MM.1S (cell line): ENCODE measurements around the gene GART.
A peak's percentile ranks its signal among the peaks of the same experiment; 100 is the strongest.

ENCODE experiments used
- DNase-seq: peaks from one replicate; pipeline ENCODE4 v3.0.0-alpha.2; 2015
- H2AFZ ChIP-seq: fragments of 300-600 bp; sonication (generic); 2 replicates; pipeline ENCODE4 v1.6.0; 2016; ENCODE audit warnings: antibody characterized with exemption, low read length
- H3F3A ChIP-seq: fragments of 300-600 bp; sonication (generic); 2 replicates; pipeline ENCODE4 v1.6.1; 2016; ENCODE audit warnings: mild to moderate bottlenecking, antibody characterized with exemption, low read length, moderate library complexity, mixed read lengths; ENCODE audit not compliant: insufficient read depth
- H3K27ac ChIP-seq: fragments of 300-600 bp; sonication (generic); 2 replicates; pipeline ENCODE4 v1.5.1; 2016; ENCODE audit warnings: mild to moderate bottlenecking, low read length
- H3K27me3 ChIP-seq: fragments of 300-600 bp; sonication (generic); replicated peaks from 2 replicates; pipeline ENCODE4 v1.6.0; 2016; ENCODE audit warnings: low read length; ENCODE audit not compliant: insufficient read depth
- H3K36me3 ChIP-seq: fragments of 300-600 bp; sonication (generic); replicated peaks from 2 replicates; pipeline ENCODE4 v1.6.1; 2016; ENCODE audit warnings: mild to moderate bottlenecking, low read length, mixed read lengths; ENCODE audit not compliant: insufficient read depth
- H3K4me1 ChIP-seq: fragments of 300-600 bp; sonication (generic); 2 replicates; pipeline ENCODE4 v1.6.1; 2016; ENCODE audit warnings: low read length, mixed read lengths
- H3K4me2 ChIP-seq: fragments of 300-600 bp; sonication (generic); 2 replicates; pipeline ENCODE4 v1.6.0; 2016; ENCODE audit warnings: low read depth, low read length
- H3K4me3 ChIP-seq: fragments of 300-600 bp; sonication (generic); 2 replicates; pipeline ENCODE4 v1.5.1; 2016; ENCODE audit warnings: low read length, mixed read lengths
- H3K79me2 ChIP-seq: fragments of 300-600 bp; sonication (generic); 2 replicates; pipeline ENCODE4 v1.6.1; 2016; ENCODE audit warnings: mixed run types, low read length, mixed read lengths
- H3K9ac ChIP-seq: fragments of 300-600 bp; sonication (generic); 2 replicates; pipeline ENCODE4 v1.6.1; 2016; ENCODE audit warnings: low read length, mixed read lengths
- H3K9me2 ChIP-seq: fragments of 300-600 bp; sonication (generic); replicated peaks from 2 replicates; pipeline ENCODE4 v1.6.1; 2016; ENCODE audit warnings: mild to moderate bottlenecking, low read length, mixed read lengths; ENCODE audit not compliant: insufficient read depth
- H3K9me3 ChIP-seq: fragments of 300-600 bp; sonication (generic); replicated peaks from 2 replicates; pipeline ENCODE4 v1.6.1; 2016; ENCODE audit warnings: mild to moderate bottlenecking, low read length, mixed read lengths; ENCODE audit not compliant: insufficient read depth
- H4K20me1 ChIP-seq: fragments of 300-600 bp; sonication (generic); 2 replicates; pipeline ENCODE4 v1.6.1; 2016; ENCODE audit warnings: mild to moderate bottlenecking, low read length, moderate library complexity, mixed read lengths; ENCODE audit not compliant: insufficient read depth
- EZH2 ChIP-seq: fragments of 300-600 bp; sonication (generic); optimal IDR thresholded peaks from 2 replicates; pipeline ENCODE3; 2017; ENCODE audit warnings: low read depth, mild to moderate bottlenecking, antibody characterized with exemption, low read length, mixed read lengths
- EZH2phosphoT487 ChIP-seq: fragments of 300-600 bp; sonication (generic); IDR thresholded peaks from 2 replicates; pipeline ENCODE4 v1.6.1; 2018; ENCODE audit warnings: antibody characterized with exemption, low read length
- TF ChIP-seq, protein P1 (sequence below): fragments of 300-600 bp; sonication (generic); IDR thresholded peaks from 2 replicates; pipeline ENCODE4 v1.5.1; 2016; ENCODE audit warnings: antibody characterized with exemption, low read length, mixed read lengths

Gene GART

DNA sequence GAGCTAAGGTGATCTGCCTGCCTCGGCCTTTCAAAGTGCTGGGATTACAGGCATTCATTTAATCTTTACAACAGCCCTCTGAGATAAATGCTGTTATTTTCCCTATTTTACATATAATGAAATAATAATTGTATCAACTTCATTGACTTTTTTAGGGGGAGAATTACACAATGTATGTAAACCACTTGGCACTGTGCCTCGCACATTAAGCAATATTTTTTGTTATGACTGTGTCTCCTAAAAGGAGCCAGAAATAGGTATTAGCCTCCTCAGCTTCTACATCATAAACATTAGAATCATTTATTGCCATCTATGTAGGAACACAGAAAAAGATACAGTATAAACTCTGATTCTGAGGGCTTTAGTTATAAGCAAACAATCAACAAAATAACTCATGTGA lies 49.3 kb downstream of the GART start:
- Histone ChIP-seq H3K79me2 (no peaks in the 10 kb centered on the region), H3F3A (no peaks in the 10 kb centered on the region), H3K4me2 (no peak overlapping the region), H3K36me3 (no peaks in the 10 kb centered on the region), H3K4me3 (no peak overlapping the region), H3K9me2 (no peaks in the 10 kb centered on the region), H4K20me1 (no peaks in the 10 kb centered on the region), H3K4me1 (peaks cover 5% of the 10 kb centered on the region; the same call in 1 of the 2 replicates), H3K27ac (no peak overlapping the region), H3K9me3 (no peaks in the 10 kb centered on the region), H3K27me3 (no peaks in the 10 kb centered on the region), H2AFZ (no peak overlapping the region), H3K9ac (no peak overlapping the region)
- no peak for DNase-seq
- no peak for TF ChIP-seq EZH2phosphoT487
- TF ChIP-seq EZH2 = no peak
- TF ChIP-seq, protein P1, sequence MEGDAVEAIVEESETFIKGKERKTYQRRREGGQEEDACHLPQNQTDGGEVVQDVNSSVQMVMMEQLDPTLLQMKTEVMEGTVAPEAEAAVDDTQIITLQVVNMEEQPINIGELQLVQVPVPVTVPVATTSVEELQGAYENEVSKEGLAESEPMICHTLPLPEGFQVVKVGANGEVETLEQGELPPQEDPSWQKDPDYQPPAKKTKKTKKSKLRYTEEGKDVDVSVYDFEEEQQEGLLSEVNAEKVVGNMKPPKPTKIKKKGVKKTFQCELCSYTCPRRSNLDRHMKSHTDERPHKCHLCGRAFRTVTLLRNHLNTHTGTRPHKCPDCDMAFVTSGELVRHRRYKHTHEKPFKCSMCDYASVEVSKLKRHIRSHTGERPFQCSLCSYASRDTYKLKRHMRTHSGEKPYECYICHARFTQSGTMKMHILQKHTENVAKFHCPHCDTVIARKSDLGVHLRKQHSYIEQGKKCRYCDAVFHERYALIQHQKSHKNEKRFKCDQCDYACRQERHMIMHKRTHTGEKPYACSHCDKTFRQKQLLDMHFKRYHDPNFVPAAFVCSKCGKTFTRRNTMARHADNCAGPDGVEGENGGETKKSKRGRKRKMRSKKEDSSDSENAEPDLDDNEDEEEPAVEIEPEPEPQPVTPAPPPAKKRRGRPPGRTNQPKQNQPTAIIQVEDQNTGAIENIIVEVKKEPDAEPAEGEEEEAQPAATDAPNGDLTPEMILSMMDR = no peak

DNA sequence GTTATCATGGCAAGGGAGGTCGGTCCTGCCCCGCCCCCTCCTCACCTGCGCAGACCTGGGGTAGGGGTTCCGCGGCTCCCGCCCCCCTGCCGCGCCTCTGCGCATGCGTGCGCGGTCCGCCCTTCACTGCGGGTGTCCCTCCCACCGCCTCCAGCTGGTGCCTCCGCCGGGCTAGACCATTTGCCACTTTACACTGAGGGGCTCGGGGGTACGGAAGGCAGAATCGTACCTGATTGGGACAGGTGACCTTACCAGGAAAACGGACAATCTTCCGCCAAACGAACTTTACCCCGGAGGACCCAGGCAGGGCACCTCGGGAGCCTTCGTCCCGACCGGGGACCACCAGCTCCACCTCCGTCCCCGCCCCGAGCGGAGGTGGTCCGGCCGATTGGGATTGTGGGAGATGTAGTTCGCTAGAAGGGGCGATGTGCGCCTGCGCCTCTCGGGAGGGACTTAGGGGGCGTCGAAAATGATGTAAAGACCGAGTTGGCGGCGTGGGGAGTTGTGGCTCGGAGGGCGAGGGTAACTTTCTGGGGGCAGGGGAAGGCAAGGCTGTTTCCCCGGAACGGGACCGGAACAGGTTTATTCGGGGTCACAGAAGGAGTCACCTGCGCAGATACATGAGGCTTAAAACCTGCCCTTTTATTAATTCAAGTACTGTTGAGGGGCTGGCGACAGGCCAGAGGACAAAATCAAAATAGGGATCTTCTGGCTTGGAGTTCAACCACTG lies 50.4 kb downstream of the GART start, which contains the start of gene DNAJC28:
DNAJC28 (minus strand) TSS at position 344 of the 730 bp plus-strand sequence. CDS start 2,323 bp downstream, outside the sequence.
- no peaks in the 10 kb centered on the region for H4K20me1 ChIP-seq
- peaks cover 5% of the 10 kb centered on the region; the same call in 1 of the 2 replicates for H3K4me1 ChIP-seq
- peak within 1 kb of the TSS; percentile 98 for H2AFZ ChIP-seq
- H3K9me2 ChIP-seq = no peaks in the 10 kb centered on the region
- no peaks in the 10 kb centered on the region for H3F3A ChIP-seq
- peak within 1 kb of the TSS; percentile 68 for H3K9ac ChIP-seq
- no peaks in the 10 kb centered on the region for H3K36me3 ChIP-seq
- H3K4me3 ChIP-seq = peak within 1 kb of the TSS; percentile 92
- peak; percentile 95 for DNase-seq
- TF ChIP-seq EZH2 (no peak), EZH2phosphoT487 (no peak)
- TF ChIP-seq, protein P1 = no peak
- H3K9me3 ChIP-seq = no peaks in the 10 kb centered on the region
- H3K27me3 ChIP-seq = no peaks in the 10 kb centered on the region
- H3K79me2 ChIP-seq = no peaks in the 10 kb centered on the region
- no peak within 1 kb of the TSS; the same call in 1 of the 2 replicates for H3K27ac ChIP-seq
- peak within 1 kb of the TSS; percentile 91 for H3K4me2 ChIP-seq

DNA sequence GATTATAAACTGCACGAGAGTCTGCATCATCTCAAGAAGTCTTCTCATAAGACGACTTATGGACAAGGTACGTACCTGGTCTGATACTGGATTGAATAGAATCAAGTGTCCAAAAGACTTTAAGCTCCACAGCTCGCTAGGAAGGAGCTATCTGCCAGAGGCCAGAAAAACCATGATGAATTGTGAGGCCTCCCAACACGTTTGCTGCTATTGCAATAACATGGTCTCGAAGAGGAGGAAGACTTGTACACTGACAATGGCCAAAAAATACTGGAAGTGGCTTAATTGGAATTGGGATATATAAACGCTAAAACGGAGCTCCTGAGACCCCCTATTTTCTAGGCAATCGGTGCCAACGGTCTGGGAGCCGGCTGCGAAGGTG lies 50.9 kb downstream of the GART start:
- Histone ChIP-seq H3K36me3 (no peaks in the 10 kb centered on the region), H2AFZ (peak overlapping the region; percentile 98), H3K79me2 (no peaks in the 10 kb centered on the region), H3K9me2 (no peaks in the 10 kb centered on the region), H3K27ac (no peak overlapping the region), H3K4me2 (peak overlapping the region; percentile 91), H3K4me1 (peaks cover 5% of the 10 kb centered on the region; the same call in 1 of the 2 replicates), H3K4me3 (peak overlapping the region; percentile 92), H3K27me3 (no peaks in the 10 kb centered on the region), H3K9ac (peak overlapping the region; percentile 68; the same call in 1 of the 2 replicates), H3K9me3 (no peaks in the 10 kb centered on the region), H4K20me1 (no peaks in the 10 kb centered on the region), H3F3A (no peaks in the 10 kb centered on the region)
- no peak for TF ChIP-seq EZH2phosphoT487
- TF ChIP-seq, protein P1 = no peak
- no peak for TF ChIP-seq EZH2
- no peak for DNase-seq
